Stimulated activated naive CD8-positive, alpha-beta T cell treated with anti-CD3 and anti-CD28 coated beads, Interleukin-15, Interleukin-2, amounts not matched to agents 100 ng/mL and 50 ng/mL, for 24 hours (primary cell): ENCODE results near the gene ANKRD18B.
A peak's percentile ranks its signal among the peaks of the same experiment; 100 is the strongest.
"Not testable (repeated sequence)": the region's sequence is repeated elsewhere in the genome, so short reads cannot be mapped to it uniquely, and the experiment has no call there.

Experiments used
- H3K27ac Mint-ChIP-seq: one replicate; pipeline ENCODE4 v1.8.0; 2021; ENCODE audit warnings: mild to moderate bottlenecking, mixed read lengths
- H3K27me3 Mint-ChIP-seq: one replicate; pipeline ENCODE4 v1.8.0; 2021; ENCODE audit warnings: mixed read lengths
- H3K36me3 Mint-ChIP-seq: one replicate; pipeline ENCODE4 v1.8.0; 2021; ENCODE audit warnings: low read depth, mixed read lengths
- H3K4me1 Mint-ChIP-seq: one replicate; pipeline ENCODE4 v1.8.0; 2021; ENCODE audit warnings: low read depth, mixed read lengths
- H3K4me3 Mint-ChIP-seq: one replicate; pipeline ENCODE4 v1.8.0; 2021; ENCODE audit warnings: mild to moderate bottlenecking, mixed read lengths
- H3K9me3 Mint-ChIP-seq: one replicate; pipeline ENCODE4 v1.8.0; 2021; ENCODE audit warnings: mixed read lengths

ANKRD18B gene

DNA sequence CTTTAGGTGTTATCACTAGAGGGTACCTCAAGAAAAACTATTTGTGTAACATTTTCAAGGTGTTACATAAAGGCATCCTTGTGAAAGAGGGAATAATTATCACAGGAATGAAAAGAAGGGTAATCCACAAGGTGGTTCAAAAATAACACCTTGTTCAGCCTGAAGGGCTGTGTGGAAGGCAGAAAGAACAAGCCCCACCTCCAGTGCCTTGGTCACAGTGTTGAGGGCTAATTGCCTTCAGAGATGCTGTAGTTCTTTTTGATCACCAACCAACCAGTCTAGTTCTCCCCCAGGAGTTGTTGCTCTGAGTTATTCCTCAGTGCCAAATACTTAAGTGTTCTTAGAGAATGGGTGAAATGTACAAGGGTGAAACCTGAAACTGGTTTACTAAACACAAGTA lies 43.7 kb downstream of the ANKRD18B start:
- H3K4me3 Mint-ChIP-seq, H3K36me3 Mint-ChIP-seq, H3K27ac Mint-ChIP-seq, H3K9me3 Mint-ChIP-seq, H3K4me1 Mint-ChIP-seq: not testable (repeated sequence)
- peaks cover 17% of the 10 kb centered on the region for H3K27me3 Mint-ChIP-seq

DNA sequence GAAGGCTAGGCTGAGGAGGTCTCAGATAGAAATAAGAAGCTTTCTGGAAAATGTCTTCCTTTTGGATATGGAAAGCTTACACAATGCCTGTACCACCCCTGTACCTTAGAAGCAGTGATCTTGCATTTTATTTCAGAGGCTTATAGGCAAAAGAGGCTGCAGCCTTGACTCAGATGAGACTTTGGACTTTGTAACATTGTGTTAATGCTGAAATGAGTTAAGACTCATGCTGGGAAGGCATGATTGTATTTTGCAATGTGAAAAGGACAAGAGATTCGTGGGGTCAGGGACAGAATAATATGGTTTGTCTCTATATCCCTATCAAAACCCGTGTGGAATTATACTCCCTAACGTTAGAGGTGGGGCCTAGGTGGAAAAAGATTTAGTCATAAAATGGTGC lies 53.7 kb downstream of the ANKRD18B start:
- not testable (repeated sequence) for H3K4me3 Mint-ChIP-seq, H3K4me1 Mint-ChIP-seq, H3K9me3 Mint-ChIP-seq, H3K27ac Mint-ChIP-seq, H3K36me3 Mint-ChIP-seq, H3K27me3 Mint-ChIP-seq

DNA sequence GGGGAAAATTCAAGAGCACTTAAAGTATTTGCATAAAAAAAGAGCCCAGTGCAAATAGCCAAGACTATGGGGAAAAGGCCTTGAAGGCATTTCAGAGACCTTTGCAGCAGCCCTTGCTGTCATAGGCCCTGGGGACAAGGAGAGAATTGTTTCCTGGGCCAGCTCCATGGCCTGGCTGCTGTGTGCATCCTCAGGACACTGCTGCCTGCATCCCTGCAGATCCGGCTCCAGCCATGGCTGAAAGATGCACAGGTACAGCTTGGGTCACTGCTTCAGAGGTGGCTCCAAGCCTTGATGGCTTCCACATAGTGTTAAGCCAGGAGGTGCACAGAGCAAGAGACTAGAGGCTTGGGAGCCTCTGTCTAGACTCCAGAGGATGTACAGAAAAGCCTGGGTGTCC lies 55.9 kb downstream of the ANKRD18B start:
- H3K27ac Mint-ChIP-seq, H3K4me1 Mint-ChIP-seq, H3K9me3 Mint-ChIP-seq, H3K27me3 Mint-ChIP-seq, H3K4me3 Mint-ChIP-seq, H3K36me3 Mint-ChIP-seq: not testable (repeated sequence)

DNA sequence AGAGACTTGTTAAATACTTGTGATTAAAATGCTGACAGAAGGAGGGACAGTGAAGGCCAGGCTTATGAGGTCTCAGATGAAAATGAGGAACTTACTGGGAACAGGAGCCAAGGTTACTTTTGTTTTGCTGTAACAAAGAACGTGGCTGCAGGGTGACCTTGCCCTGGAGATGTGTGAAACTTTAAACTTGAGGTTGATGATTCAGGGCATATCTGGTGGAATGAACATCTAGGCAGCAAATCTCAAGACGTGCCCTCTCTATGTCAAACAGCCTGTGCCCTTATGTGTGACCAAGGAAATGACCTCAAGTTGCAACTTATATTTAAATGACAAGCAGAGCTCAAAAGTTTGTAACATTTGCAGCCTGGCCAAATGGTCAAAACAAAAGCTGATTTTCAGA lies 58.6 kb downstream of the ANKRD18B start:
- not testable (repeated sequence) for H3K36me3 Mint-ChIP-seq, H3K27ac Mint-ChIP-seq

DNA sequence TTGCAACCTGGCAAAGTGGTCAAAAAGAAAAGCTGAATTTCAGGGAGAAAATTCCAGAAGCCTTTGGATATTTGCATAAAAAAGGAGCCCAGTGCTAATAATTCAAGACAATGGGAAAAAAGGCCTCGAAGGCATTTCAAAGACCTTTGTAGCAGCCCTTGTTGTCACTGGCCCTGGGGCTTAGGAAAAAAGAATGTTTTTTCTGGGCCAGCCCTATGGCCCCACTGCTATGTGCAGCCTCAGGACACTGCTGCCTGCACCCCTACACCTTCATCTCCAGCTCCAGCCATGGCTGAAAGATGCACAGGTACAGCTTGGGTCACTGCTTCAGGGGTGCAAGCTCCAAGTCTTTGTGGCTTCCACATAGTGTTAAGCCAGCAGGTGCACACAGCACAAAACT lies 62.1 kb downstream of the ANKRD18B start:
- H3K9me3 Mint-ChIP-seq, H3K4me3 Mint-ChIP-seq, H3K27ac Mint-ChIP-seq, H3K36me3 Mint-ChIP-seq, H3K4me1 Mint-ChIP-seq, H3K27me3 Mint-ChIP-seq: not testable (repeated sequence)

More for the DNA sequence above, 58.6 kb downstream of the ANKRD18B start:
- H3K9me3 Mint-ChIP-seq, H3K4me3 Mint-ChIP-seq, H3K4me1 Mint-ChIP-seq, H3K27me3 Mint-ChIP-seq: not testable (repeated sequence)

DNA sequence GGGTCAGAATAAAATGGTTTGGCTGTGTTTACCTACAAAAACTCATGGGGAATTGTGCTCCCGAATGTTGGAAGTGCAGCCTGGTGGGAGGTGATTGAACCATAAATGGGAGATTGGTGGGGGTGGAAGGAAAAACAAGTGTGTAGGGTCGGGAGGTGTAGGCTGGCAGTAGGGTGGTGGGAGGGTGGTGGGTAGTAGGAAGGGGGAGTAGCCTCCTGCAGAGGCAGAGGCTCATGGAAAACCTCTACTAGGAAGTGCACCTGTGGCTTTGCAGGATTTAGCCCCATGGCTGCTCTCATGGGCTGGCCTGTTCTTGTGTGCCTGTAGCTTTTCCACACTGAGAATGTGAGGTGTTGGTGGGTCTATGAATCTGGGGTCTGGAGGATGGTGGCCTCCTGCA lies 63.7 kb downstream of the ANKRD18B start:
- not testable (repeated sequence) for H3K4me3 Mint-ChIP-seq, H3K27ac Mint-ChIP-seq, H3K4me1 Mint-ChIP-seq, H3K27me3 Mint-ChIP-seq, H3K36me3 Mint-ChIP-seq, H3K9me3 Mint-ChIP-seq

DNA sequence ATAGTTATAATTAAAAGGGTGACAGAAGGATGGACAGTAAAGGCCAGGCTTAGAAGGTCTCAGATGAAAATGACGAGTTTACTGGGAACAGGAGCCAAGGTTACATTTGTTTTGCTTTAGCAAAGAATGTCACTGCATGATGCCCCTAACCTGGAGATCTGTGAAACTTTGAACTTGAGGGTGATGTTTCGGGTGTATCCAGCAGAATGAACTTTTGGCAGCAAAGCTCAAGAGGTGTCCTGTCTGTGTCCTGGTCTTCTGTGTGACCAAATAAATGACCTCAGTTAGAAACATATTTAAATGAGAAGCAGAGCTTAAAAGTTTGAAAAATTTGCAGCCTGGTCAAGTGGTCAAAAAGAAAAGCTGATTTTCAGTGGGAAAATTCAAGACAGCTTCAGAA lies 64.8 kb downstream of the ANKRD18B start:
- not testable (repeated sequence) for H3K9me3 Mint-ChIP-seq, H3K36me3 Mint-ChIP-seq, H3K27me3 Mint-ChIP-seq, H3K27ac Mint-ChIP-seq, H3K4me3 Mint-ChIP-seq, H3K4me1 Mint-ChIP-seq

DNA sequence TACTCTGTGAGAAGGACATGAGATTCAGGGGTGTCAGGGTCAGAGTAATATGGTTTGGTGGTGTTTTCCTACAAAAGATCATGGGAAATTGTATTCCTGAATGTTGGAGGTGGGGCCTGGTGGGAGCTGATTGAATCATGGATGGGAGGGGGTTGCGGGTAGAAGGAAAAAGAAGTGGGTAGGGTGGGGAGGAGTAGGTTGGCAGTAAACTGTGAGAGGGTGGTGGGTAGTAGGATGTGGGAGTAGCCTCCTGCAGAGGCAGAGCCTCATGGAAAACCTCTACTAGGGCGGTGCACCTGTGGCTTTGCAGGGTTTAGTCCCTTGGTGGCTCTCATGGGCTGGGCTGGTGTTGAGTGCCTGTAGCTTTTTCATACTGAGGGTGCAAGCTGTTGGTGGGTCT lies 66.8 kb downstream of the ANKRD18B start:
- H3K36me3 Mint-ChIP-seq, H3K4me1 Mint-ChIP-seq, H3K27ac Mint-ChIP-seq: not testable (repeated sequence)

DNA sequence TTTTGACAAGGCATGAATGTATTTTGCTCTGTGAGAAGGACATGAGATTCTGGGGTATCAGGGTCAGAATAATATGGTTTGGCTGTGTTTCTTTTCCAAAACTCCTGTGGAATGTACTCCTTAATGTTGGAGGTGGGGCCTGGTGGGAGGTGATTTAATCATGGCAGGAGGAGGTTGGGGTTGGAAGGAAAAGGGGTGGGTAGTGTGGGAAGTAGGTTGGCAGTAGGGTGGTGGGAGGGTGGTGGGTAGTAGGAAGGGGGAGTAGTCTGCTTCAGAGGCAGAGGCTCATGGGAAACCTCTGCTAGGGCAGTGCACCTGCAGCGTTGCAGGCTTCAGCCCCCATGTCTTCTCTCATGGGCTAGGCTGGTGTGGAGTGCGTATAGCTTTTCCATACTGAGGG lies 72.9 kb downstream of the ANKRD18B start:
- not testable (repeated sequence) for H3K9me3 Mint-ChIP-seq, H3K27ac Mint-ChIP-seq, H3K4me3 Mint-ChIP-seq, H3K4me1 Mint-ChIP-seq, H3K27me3 Mint-ChIP-seq, H3K36me3 Mint-ChIP-seq

More for the DNA sequence above, 66.8 kb downstream of the ANKRD18B start:
- not testable (repeated sequence) for H3K4me3 Mint-ChIP-seq, H3K27me3 Mint-ChIP-seq, H3K9me3 Mint-ChIP-seq

DNA sequence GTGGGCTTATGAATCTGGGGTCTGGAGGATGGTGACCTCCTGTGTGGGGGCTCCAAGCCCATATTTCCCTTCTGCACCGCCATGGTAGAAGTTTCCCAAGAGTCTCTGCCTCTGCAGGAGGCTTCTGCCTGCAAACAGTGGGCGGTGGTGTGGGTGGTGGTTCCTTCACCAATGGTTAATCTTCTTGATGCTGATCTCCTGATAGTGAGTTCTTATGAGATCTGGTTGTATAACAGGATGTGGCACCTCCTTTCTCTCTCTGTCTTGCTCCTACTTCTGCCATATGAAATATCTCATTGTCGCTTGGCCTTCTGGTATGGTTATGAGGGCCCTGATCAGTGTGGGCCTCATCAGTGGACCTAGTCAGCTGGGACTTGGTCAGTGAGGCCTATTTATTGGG lies 73.3 kb downstream of the ANKRD18B start:
- not testable (repeated sequence) for H3K4me3 Mint-ChIP-seq, H3K36me3 Mint-ChIP-seq, H3K9me3 Mint-ChIP-seq, H3K4me1 Mint-ChIP-seq, H3K27ac Mint-ChIP-seq, H3K27me3 Mint-ChIP-seq

DNA sequence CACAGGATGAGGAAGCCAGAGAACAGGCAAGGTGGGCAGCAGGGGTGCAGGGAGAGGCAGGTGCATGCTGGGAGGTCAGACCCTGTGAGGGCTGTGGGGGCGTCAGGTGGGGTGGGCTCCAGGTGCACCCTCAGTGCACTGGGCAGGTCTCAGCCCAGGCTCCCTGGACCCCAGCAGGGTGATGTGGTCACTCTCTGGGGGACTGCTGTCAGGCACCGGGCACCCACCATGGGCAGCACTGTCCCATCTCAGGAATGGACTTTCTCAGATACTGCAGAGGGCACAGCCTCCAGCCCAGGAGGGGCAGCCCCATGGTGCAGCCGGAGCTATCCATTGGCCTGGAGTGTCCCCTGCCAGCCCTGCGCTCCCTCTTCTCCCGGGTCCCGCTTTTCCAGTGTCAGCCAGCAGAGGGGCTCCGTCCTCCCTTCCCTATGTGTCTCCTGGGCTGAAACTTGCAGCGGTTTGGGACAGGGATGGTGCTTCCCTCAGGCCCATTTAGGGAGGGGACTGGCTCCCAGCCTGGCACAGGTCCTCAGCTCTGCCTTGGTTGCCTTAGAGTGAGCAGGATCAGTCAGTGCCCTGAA lies 74.8 kb downstream of the ANKRD18B start:
- peak overlapping the region; percentile 36 for H3K27ac Mint-ChIP-seq
- not testable (repeated sequence) for H3K36me3 Mint-ChIP-seq, H3K4me3 Mint-ChIP-seq, H3K4me1 Mint-ChIP-seq, H3K27me3 Mint-ChIP-seq, H3K9me3 Mint-ChIP-seq

DNA sequence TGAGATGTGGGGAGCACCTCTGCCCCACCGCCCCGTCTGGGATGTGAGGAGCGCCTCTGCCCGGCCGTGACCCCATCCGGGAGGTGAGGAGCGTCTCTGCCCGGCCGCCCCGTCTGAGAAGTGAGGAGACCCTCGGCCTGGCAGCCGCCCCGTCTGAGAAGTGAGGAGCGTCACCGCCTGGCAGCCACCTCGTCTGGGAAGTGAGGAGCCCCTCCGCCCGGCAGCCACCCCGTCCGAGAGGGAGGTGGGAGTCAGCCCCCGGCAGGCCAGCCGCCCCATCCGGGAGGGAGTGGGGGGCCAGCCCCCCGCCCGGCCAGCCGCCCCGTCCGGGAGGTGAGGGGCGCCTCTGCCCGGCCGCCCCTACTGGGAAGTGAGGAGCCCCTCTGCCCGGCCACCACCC lies 76.9 kb downstream of the ANKRD18B start:
- not testable (repeated sequence) for H3K27ac Mint-ChIP-seq, H3K9me3 Mint-ChIP-seq, H3K4me3 Mint-ChIP-seq, H3K27me3 Mint-ChIP-seq, H3K4me1 Mint-ChIP-seq, H3K36me3 Mint-ChIP-seq

DNA sequence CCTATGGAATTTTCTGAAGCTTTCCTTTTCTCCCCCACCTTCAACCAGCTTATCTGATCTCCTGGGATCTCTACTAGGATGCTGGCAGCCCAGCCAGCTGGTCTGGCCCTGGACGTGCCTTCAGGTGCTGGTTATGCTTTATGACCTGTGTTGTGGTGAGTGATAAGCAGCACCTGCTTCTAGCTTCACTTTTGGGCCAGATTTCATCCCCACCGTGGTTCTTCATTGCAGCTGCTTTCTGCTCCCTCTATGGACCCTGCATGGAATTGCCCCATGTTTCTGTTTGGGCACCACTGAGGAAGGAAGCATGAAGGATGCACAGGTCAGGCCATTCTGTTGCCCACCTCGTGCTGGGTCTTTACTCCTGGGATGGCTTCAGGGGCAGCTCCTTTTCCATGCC lies 80.2 kb downstream of the ANKRD18B start:
- not testable (repeated sequence) for H3K4me1 Mint-ChIP-seq, H3K27ac Mint-ChIP-seq, H3K36me3 Mint-ChIP-seq, H3K9me3 Mint-ChIP-seq, H3K4me3 Mint-ChIP-seq
- peaks cover 15% of the 10 kb centered on the region for H3K27me3 Mint-ChIP-seq

DNA sequence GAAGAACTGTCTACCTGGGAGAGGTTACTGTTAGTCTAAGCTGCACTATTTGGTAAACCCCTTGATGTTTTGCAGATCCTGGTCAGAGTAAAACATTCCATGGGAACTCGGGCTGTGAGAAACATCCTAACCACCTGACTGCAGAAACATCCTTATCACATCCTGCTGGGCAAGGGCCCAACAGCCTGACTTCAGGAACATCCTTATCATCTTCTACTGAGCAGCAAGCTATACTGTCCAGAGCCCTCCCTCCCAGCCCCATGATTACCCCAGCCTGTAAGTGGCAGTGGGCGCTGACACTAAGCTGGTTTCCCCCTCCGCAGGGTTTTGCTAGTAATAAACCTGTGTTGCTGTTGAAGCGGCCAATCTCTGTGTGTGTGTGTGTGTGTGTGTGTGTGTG lies 80.9 kb downstream of the ANKRD18B start:
- not testable (repeated sequence) for H3K36me3 Mint-ChIP-seq, H3K27ac Mint-ChIP-seq, H3K4me1 Mint-ChIP-seq, H3K9me3 Mint-ChIP-seq, H3K4me3 Mint-ChIP-seq
- H3K27me3 Mint-ChIP-seq: peaks cover 18% of the 10 kb centered on the region

DNA sequence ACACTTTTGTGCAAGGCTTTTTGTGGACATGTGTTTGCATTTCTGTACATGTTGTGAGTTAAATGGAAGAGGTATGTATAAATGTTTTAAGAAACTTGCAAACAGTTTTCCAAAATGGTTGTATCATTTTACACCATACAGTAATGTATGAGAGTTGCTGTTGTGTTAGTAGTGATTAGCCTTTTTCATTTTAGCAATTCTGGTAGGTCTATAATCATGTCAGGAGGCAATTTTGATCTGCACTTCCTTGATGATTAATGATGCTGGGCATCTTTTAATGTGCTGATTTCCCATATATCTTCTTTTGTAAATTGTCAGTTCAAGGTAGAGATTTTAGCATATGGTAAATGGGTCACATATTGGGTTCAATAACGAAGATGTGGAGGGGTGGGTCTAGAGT lies 87.3 kb downstream of the ANKRD18B start:
- Mint-ChIP-seq H3K27ac (no peak overlapping the region), H3K36me3 (no peaks in the 10 kb centered on the region), H3K27me3 (peaks cover 35% of the 10 kb centered on the region), H3K4me1 (no peaks in the 10 kb centered on the region), H3K4me3 (no peak overlapping the region), H3K9me3 (peaks cover 6% of the 10 kb centered on the region)

DNA sequence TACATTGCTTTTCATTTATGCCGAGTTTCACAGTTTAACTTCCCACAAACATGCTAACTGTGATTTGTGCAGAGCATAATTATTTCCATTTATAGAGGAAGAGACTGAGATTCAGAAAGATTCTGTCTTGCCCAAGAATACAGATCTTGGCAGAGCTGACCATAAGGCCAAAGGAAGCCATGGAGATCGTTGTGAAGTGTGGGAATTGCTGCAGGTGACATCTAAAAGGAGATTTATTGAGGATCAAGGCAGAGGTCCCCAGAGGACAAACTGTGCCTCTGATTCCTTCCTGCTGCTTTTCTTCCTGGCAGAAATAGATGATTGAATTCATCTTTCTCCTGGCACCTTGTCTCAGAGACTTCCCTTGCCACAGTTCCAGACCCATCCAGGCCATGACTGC lies 88.4 kb downstream of the ANKRD18B start:
- H3K4me3 Mint-ChIP-seq: not testable (repeated sequence)

More for the DNA sequence above, 88.4 kb downstream of the ANKRD18B start:
- H3K27ac Mint-ChIP-seq, H3K9me3 Mint-ChIP-seq, H3K36me3 Mint-ChIP-seq, H3K4me1 Mint-ChIP-seq: not testable (repeated sequence)
- peaks cover 35% of the 10 kb centered on the region for H3K27me3 Mint-ChIP-seq
